ENCODE measurements around the gene STAG1.
"Not testable (repeated sequence)": the region's sequence is repeated elsewhere in the genome, so short reads cannot be mapped to it uniquely, and the experiment has no call there.

The STAG1 gene

DNA sequence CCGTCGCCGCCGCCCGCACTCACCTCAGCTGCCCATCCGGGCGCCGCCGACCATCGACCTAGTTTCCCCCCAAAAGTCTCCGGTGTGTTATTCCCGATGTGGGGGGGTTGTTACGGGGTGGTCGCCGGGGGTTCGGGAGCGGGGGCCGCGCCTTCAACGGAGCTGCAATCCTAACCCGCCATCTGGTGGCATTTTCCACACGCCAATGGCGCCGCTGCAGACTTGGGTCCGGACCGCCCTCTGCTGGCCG lies at the start of gene STAG1:
Gene STAG1, minus strand, starts transcription at position 207 of the 250 bp plus-strand sequence. CDS start 121,480 bp downstream, outside the sequence.
- no peak for DNase-seq

- DNase-seq = not testable (repeated sequence)
Measured at GRCh38 chr3:136801146-136801545, 49.0 kb upstream of the STAG1 start.

DNA sequence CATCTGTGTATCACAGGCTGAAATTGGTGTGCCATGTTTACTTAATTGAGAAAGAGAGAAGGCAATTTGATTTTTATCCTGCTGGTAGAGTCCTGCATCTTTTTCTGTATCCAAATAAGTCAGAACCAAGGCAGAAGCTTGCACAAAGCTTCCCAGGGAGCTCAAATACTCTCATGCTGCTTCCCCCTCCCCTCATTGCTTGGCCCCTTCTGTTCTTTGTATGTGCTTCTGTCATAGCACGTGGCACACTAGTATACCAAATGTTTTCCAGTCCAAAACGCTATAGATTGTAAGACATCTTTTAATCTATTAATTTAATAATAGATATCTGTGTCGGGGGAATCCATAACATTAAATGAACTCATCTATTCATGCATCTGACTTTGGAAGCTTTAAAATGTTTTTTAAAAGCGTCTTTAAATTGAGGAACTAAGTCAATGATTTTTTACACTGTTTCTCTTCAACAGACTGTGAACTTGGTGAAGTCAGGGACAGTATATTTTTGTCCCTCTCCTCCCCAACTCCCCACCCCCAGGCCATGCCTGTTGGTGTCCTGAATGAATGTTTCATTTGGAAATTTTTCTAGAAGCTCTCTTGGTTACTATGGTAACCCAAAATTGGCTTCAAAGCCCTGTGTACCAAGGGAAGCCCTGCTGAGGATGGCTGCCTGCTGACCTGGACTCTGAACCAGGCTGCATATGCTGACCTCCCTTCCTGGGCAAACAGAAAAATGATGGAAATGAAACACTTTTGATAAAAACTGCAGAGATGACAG lies 40.6 kb upstream of the STAG1 start:
- DNase-seq = no peak

GRCh38 chr3:136790786-136791185 lies 38.6 kb upstream of the STAG1 start:
- no peak for DNase-seq

- DNase-seq = no peak
Measured at GRCh38 chr3:136789976-136790375, 37.8 kb upstream of the STAG1 start.

DNA sequence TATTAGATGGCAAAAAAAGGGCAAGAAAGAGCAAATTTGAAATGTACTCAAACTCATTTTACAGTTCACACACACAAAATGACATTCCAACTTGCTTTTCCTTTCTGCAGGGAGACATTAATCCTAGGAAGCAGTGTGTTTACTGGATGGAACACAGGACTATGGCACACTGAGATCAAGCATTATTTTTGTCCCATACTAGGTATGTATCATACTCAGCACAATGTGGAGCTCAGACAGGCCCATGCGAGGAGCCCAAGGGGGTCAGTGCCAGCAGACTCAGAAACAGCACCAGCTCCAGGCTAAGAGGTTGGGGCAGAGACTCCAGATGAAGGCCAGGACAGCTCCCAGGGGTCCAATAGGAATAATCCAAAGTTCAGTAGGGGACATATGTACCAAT lies 36.0 kb upstream of the STAG1 start:
- DNase-seq = no peak

GRCh38 chr3:136787349-136787748 lies 35.2 kb upstream of the STAG1 start:
- DNase-seq = peak; percentile 28

DNA sequence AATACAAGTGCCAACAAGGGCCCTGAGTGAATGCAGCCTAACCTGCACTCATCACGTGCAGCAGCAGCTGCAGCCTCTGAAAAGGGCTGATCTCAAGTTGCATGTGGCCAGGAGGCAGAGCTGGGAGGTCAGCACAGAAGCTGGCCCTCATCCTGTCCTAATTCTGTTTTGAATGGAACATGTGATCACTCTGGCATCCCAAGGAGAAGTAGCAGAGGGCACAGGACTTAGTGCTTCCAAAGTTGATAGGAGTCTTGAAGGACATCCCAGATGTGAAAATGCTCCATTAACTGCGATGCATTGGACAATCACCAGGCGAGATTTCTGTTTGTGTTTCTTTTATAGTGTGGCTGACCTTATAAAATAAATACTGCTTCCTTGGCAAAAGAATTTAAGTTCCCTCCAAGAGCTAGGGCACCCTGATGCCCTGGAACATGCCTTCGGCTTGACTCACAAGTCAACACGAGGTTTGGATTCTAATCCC lies 31.6 kb upstream of the STAG1 start:
- DNase-seq = no peak

- no peak for DNase-seq
Measured at GRCh38 chr3:136780741-136781140, 28.6 kb upstream of the STAG1 start.

GRCh38 chr3:136778865-136779264 lies 26.7 kb upstream of the STAG1 start:
- DNase-seq = no peak

- DNase-seq = no peak
Measured at GRCh38 chr3:136772709-136773108, 20.5 kb upstream of the STAG1 start.

GRCh38 chr3:136758160-136759102 lies 6.3 kb upstream of the STAG1 start:
- not testable (repeated sequence) for DNase-seq

DNA sequence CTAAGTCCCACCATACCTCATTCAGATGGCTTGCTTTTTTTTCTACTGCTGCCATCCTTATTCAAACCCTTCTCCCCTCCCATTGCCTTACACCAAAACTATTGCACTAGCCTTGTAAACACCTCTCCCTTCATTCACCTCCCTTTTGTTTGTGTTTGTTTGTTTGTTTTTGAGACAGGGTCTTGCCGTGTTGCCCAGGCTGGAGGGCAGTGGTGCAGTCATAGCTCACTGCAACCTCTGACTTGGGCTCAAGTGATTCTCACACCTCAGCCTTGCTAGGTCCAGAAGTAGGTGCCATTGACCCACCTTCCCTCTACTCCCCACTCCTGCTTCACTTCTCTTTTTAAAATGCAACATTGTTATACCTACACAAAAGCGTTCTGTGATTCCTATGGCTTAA lies 3.0 kb upstream of the STAG1 start:
- no peak for DNase-seq

GRCh38 chr3:136753326-136753939 lies 1.3 kb upstream of the STAG1 start:
- DNase-seq = no peak

GRCh38 chr3:136752422-136753325 lies 496 bp upstream of the STAG1 start:
- DNase-seq = peak; percentile 98

DNA sequence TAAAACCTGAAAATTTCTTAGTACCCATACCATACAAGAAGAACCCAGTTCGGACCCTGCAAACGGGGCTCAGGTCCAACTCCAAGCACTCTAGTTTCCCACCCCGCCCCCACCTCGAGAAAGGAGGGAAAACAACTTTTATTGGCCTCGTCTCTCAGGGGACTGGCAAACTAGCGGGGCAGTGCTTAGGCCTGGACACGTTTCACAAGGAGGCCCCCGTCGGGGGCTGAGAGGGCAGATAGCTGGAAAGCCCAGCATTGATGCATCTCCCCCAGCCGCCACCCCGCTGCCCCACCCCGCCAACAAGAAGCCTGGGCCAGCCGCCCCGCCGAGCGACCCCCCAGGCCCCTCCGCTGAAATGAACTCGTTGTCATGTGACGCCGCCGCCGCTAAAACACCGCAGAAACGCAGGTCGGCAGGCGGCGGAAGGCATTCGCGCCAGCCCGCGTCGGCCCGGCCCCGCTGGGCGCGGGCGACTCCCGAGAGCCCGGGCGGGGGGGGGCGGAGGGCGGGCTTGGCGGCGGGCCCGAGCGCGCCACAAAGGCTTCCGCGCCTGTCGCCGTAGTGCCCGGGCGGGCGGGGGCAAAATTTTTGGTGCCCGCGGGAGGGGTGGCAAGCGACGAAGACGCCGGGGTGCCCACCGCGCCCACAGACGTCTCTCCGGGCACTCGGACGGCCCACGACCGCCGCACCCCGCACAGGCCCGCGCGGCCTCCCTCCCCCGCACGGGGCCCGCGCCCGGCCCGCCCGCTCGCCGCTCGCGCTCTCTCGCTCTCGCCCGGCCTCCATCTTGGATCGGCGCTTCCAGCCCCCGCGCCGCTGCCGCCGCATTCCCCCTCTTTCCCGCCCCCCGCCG lies 634 bp downstream of the STAG1 start:
- peak; percentile 85 for DNase-seq

- no peak for DNase-seq
Measured at GRCh38 chr3:136750897-136751315, 1.3 kb downstream of the STAG1 start.

GRCh38 chr3:136750209-136750896 lies 1.8 kb downstream of the STAG1 start:
- DNase-seq = peak; percentile 40

GRCh38 chr3:136749602-136750001 lies 2.6 kb downstream of the STAG1 start:
- not testable (repeated sequence) for DNase-seq

GRCh38 chr3:136749091-136749490 lies 3.1 kb downstream of the STAG1 start:
- DNase-seq = no peak

DNA sequence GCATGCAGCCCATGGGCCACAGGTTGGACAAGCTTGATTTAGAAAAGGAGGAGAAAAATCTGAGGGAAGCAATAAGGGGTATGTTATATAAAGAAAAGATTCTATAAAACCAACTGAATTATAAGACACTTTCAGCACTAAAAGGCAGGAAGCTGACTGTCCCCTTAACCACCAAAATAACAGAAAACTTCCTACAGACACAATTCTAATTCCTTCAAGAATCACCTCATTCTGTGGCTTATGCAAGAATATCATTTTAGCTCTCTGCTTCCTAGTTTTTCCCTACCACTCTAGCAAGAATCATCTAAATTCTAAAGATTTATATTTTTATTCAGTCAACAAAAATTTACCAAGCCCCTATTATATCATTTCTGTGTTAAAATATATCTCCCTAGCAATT lies 6.3 kb downstream of the STAG1 start:
- no peak for DNase-seq
